H9 (cell line): Measurements from ENCODE around the gene BLOC1S5. TPM values are rescaled to one million over a fixed set of nuclear protein-coding genes. Genes with fewer than 3 reads are reported as not detected.

ENCODE experiments used
- DNase-seq: peaks from one replicate; pipeline ENCODE4 v3.0.0-alpha.2; 2017
- H2AFZ ChIP-seq: one replicate; pipeline ENCODE4 v1.6.1; 2013; ENCODE audit warnings: mild to moderate bottlenecking, low read length, control low read depth, moderate library complexity
- H2AK5ac ChIP-seq: 2 replicates; pipeline ENCODE4 v1.6.1; 2013; ENCODE audit warnings: low read length, control low read depth, mixed read lengths; ENCODE audit not compliant: insufficient read length
- H2BK120ac ChIP-seq: one replicate; pipeline ENCODE4 v1.6.1; 2013; ENCODE audit warnings: low read depth, mild to moderate bottlenecking, low read length, control low read depth, inconsistent platforms; ENCODE audit not compliant: poor library complexity, severe bottlenecking
- H2BK12ac ChIP-seq: 2 replicates; pipeline ENCODE4 v1.6.1; 2013; ENCODE audit warnings: low read length, control low read depth, mixed read lengths, low read depth; ENCODE audit not compliant: insufficient read length
- H2BK15ac ChIP-seq: 2 replicates; pipeline ENCODE4 v1.6.1; 2013; ENCODE audit warnings: low read depth, low read length, control low read depth
- H2BK20ac ChIP-seq: one replicate; pipeline ENCODE4 v1.6.1; 2013; ENCODE audit warnings: low read depth, mild to moderate bottlenecking, low read length, control low read depth, inconsistent platforms; ENCODE audit not compliant: poor library complexity, severe bottlenecking
- H2BK5ac ChIP-seq: 2 replicates; pipeline ENCODE4 v1.6.1; 2013; ENCODE audit warnings: low read length, control low read depth, mixed read lengths; ENCODE audit not compliant: insufficient read length
- H3K14ac ChIP-seq: 2 replicates; pipeline ENCODE4 v1.6.1; 2013; ENCODE audit warnings: low read length, control low read depth; ENCODE audit not compliant: insufficient read depth
- H3K18ac ChIP-seq: 2 replicates; pipeline ENCODE4 v1.6.1; 2013; ENCODE audit warnings: low read depth, mild to moderate bottlenecking, mixed read lengths, low read length, control low read depth; ENCODE audit not compliant: insufficient read length
- H3K23ac ChIP-seq: 2 replicates; pipeline ENCODE4 v1.6.1; 2013; ENCODE audit warnings: low read length, control low read depth, mixed read lengths, low read depth; ENCODE audit not compliant: insufficient read length
- H3K23me2 ChIP-seq: 2 replicates; pipeline ENCODE4 v1.6.1; 2013; ENCODE audit warnings: low read depth, mild to moderate bottlenecking, mixed read lengths, low read length, control low read depth; ENCODE audit not compliant: insufficient read length, poor library complexity, severe bottlenecking
- H3K27ac ChIP-seq: 2 replicates; pipeline ENCODE4 v1.5.1; 2013; ENCODE audit warnings: low read length, control low read depth, mixed read lengths, low read depth; ENCODE audit not compliant: insufficient read length
- H3K27me3 ChIP-seq: 2 replicates; pipeline ENCODE4 v1.6.1; 2013; ENCODE audit warnings: low read length, control low read depth, inconsistent platforms; ENCODE audit not compliant: insufficient read depth
- H3K4ac ChIP-seq: 2 replicates; pipeline ENCODE4 v1.6.1; 2013; ENCODE audit warnings: low read depth, mild to moderate bottlenecking, control low read depth, inconsistent platforms, low read length, moderate library complexity
- H3K4me1 ChIP-seq: 2 replicates; pipeline ENCODE4 v1.6.1; 2013; ENCODE audit warnings: low read length, control low read depth, inconsistent platforms; ENCODE audit not compliant: insufficient read depth
- H3K4me2 ChIP-seq: 2 replicates; pipeline ENCODE4 v1.6.1; 2013; ENCODE audit warnings: low read length, control low read depth, mixed read lengths; ENCODE audit not compliant: insufficient read length, insufficient read depth
- H3K56ac ChIP-seq: 2 replicates; pipeline ENCODE4 v1.6.1; 2013; ENCODE audit warnings: low read depth, mild to moderate bottlenecking, mixed read lengths, low read length, control low read depth; ENCODE audit not compliant: insufficient read length
- H3K79me1 ChIP-seq: 2 replicates; pipeline ENCODE4 v1.6.1; 2013; ENCODE audit warnings: low read depth, mild to moderate bottlenecking, moderate library complexity, low read length, control low read depth, inconsistent platforms; ENCODE audit not compliant: insufficient read depth, poor library complexity, severe bottlenecking
- H3K79me2 ChIP-seq: 2 replicates; pipeline ENCODE4 v1.6.1; 2013; ENCODE audit warnings: low read length, control low read depth, inconsistent platforms; ENCODE audit not compliant: insufficient read depth
- H3K9ac ChIP-seq: 2 replicates; pipeline ENCODE4 v1.6.1; 2013; ENCODE audit warnings: low read length, control low read depth, mixed read lengths; ENCODE audit not compliant: insufficient read length; ENCODE audit errors: extremely low read depth
- H3K9me3 ChIP-seq: one replicate; pipeline ENCODE4 v1.6.1; 2013; ENCODE audit warnings: low read depth, low read length, inconsistent platforms; ENCODE audit not compliant: control insufficient read depth
- H3T11ph ChIP-seq: one replicate; pipeline ENCODE4 v1.6.1; 2013; ENCODE audit warnings: mild to moderate bottlenecking, low read length, control low read depth, inconsistent platforms
- H4K20me1 ChIP-seq: one replicate; pipeline ENCODE4 v1.6.1; 2013; ENCODE audit not compliant: control insufficient read depth, insufficient read length, insufficient read depth
- H4K5ac ChIP-seq: 2 replicates; pipeline ENCODE4 v1.6.1; 2013; ENCODE audit warnings: low read depth, mild to moderate bottlenecking, mixed read lengths, low read length, control low read depth; ENCODE audit not compliant: insufficient read length
- H4K8ac ChIP-seq: replicated peaks from 2 replicates; pipeline ENCODE4 v1.6.1; 2013; ENCODE audit warnings: low read length, control low read depth, mixed read lengths, low read depth; ENCODE audit not compliant: insufficient read length
- H4K91ac ChIP-seq: 2 replicates; pipeline ENCODE4 v1.6.1; 2013; ENCODE audit warnings: low read depth, mild to moderate bottlenecking, moderate library complexity, mixed read lengths, low read length, control low read depth; ENCODE audit not compliant: insufficient read length
- H3K27ac Mint-ChIP-seq, 3 experiments: 2 replicates in 2 of 3; 3 replicates in 1 of 3; pipeline ENCODE4 v1.8.0; 2020 to 2021; ENCODE audit warnings: mixed read lengths in 3 of 3, mild to moderate bottlenecking in 1 of 3, moderate library complexity in 1 of 3
- H3K27me3 Mint-ChIP-seq: 2 replicates; pipeline ENCODE4 v1.8.0; 2021; ENCODE audit warnings: low read depth, mild to moderate bottlenecking, moderate library complexity, mixed read lengths
- H3K36me3 Mint-ChIP-seq, 3 experiments: 2 replicates in 2 of 3; 3 replicates in 1 of 3; pipeline ENCODE4 v1.8.0; 2020 to 2021; ENCODE audit warnings: low read depth in 3 of 3, mixed read lengths in 3 of 3; ENCODE audit not compliant: insufficient read depth in 1 of 3
- H3K4me1 Mint-ChIP-seq, 2 experiments: 2 replicates each; pipeline ENCODE4 v1.8.0; 2020; ENCODE audit warnings: mixed read lengths in 2 of 2
- H3K4me3 Mint-ChIP-seq, 2 experiments: 2 replicates in 1 of 2; 3 replicates in 1 of 2; pipeline ENCODE4 v1.8.0; 2020 to 2021; ENCODE audit warnings: mild to moderate bottlenecking in 2 of 2, mixed read lengths in 2 of 2, moderate library complexity in 1 of 2
- H3K9me3 Mint-ChIP-seq, 2 experiments: 2 replicates in 1 of 2; 3 replicates in 1 of 2; pipeline ENCODE4 v1.8.0; 2020; ENCODE audit warnings: mild to moderate bottlenecking in 2 of 2, mixed read lengths in 2 of 2, moderate library complexity in 1 of 2
- CTCF ChIP-seq: fragments of 200-600 bp; sonication (generic); conservative IDR thresholded peaks from 3 replicates; pipeline ENCODE4 v1.8.0; 2021; ENCODE audit warnings: antibody characterized with exemption, mild to moderate bottlenecking
- WGBS: extraction: QIAGEN DNeasy Blood & Tissue Kit; methylation state at CpG from one replicate; pipeline ENCODE4 v1.1.7; 2013; ENCODE audit warnings: missing lambda C conversion rate, low lambda C conversion rate, mixed read lengths; ENCODE audit not compliant: insufficient read length; ENCODE audit errors: extremely low coverage; 5-methylcytosine and 5-hydroxymethylcytosine counted together
- total RNA-seq: library from RNA; stranded (reverse); gene quantifications from 2 replicates; pipeline ENCODE4 v1.2.1, GENCODE V29; 2021

The BLOC1S5 gene
- total RNA-seq, 1 experiment from 2014 or later, result 15.6 TPM

DNA sequence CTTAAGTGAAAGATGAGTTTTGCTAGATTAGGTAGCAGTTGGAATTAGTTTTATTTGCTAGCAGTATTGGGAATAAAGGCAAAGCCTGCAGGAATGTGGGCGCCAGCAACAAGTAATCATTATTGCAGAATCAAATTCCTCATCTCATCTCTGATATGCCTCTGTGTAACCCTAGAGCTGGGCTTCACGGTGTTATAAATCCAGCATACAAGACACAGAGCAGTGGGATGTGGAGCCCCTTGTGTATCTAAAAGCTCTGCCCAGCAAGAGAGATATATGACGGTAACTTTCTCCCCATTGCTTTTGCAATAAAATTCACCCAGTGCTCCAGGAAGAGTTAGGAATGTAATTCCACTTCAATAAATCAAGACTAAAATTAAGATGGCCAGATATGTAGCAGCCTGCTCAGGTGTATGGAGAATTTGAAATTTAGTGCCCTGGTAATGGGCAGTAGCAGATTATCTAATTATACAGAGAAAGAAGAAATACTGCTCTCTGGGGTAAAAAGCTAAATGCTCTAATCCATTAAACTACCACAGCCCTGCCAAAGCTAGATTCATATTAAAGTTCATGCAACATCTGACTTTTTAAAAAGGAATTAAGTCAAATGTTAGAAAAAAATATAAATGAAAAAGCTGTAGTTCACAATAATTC is 5.6 kb upstream of the BLOC1S5 start:
- Histone ChIP-seq H2AFZ (no peak overlapping the region), H2AK5ac (no peak overlapping the region), H3K18ac (no peak overlapping the region), H2BK120ac (no peak overlapping the region), H3K27ac (no peak overlapping the region), H4K5ac (no peak overlapping the region), H3K56ac (no peak overlapping the region), H4K20me1 (no peaks in the 10 kb centered on the region), H2BK20ac (no peak overlapping the region), H4K91ac (no peak overlapping the region), H3K4me1 (no peaks in the 10 kb centered on the region), H2BK15ac (no peak overlapping the region), H3T11ph (no peak overlapping the region), H2BK12ac (no peak overlapping the region), H3K9ac (no peak overlapping the region), H3K9me3 (no peaks in the 10 kb centered on the region), H3K4ac (no peak overlapping the region), H2BK5ac (no peak overlapping the region), H3K27me3 (no peaks in the 10 kb centered on the region), H3K79me2 (no peaks in the 10 kb centered on the region), H3K14ac (no peak overlapping the region), H3K23ac (no peak overlapping the region), H4K8ac (no peak overlapping the region), H3K23me2 (no peaks in the 10 kb centered on the region), H3K79me1 (no peaks in the 10 kb centered on the region), H3K4me2 (no peak overlapping the region)
- Mint-ChIP-seq H3K36me3 (no peaks in the 10 kb centered on the region), H3K9me3 (no peaks in the 10 kb centered on the region), H3K27ac (no peak overlapping the region), H3K4me3 (no peak overlapping the region), H3K27me3 (peaks cover 7% of the 10 kb centered on the region), H3K4me1 (peaks cover 9 to 11% of the 10 kb centered on the region in 2 experiments)
- no CpG with 5 or more reads among the region's 3 CpGs for WGBS
- DNase-seq, result no peak
- no peak for TF ChIP-seq CTCF
